H9 (cell line): ENCODE data around the gene ACAP2. TPM values are rescaled to one million over a fixed set of nuclear protein-coding genes. Genes with fewer than 3 reads are reported as not detected.

ENCODE experiments used
- DNase-seq: peaks from one replicate; pipeline ENCODE4 v3.0.0-alpha.2; 2017
- H2AFZ ChIP-seq: one replicate; pipeline ENCODE4 v1.6.1; 2013; ENCODE audit warnings: mild to moderate bottlenecking, low read length, control low read depth, moderate library complexity
- H2AK5ac ChIP-seq: 2 replicates; pipeline ENCODE4 v1.6.1; 2013; ENCODE audit warnings: low read length, control low read depth, mixed read lengths; ENCODE audit not compliant: insufficient read length
- H2BK120ac ChIP-seq: one replicate; pipeline ENCODE4 v1.6.1; 2013; ENCODE audit warnings: low read depth, mild to moderate bottlenecking, low read length, control low read depth, inconsistent platforms; ENCODE audit not compliant: poor library complexity, severe bottlenecking
- H2BK12ac ChIP-seq: 2 replicates; pipeline ENCODE4 v1.6.1; 2013; ENCODE audit warnings: low read length, control low read depth, mixed read lengths, low read depth; ENCODE audit not compliant: insufficient read length
- H2BK15ac ChIP-seq: 2 replicates; pipeline ENCODE4 v1.6.1; 2013; ENCODE audit warnings: low read depth, low read length, control low read depth
- H2BK20ac ChIP-seq: one replicate; pipeline ENCODE4 v1.6.1; 2013; ENCODE audit warnings: low read depth, mild to moderate bottlenecking, low read length, control low read depth, inconsistent platforms; ENCODE audit not compliant: poor library complexity, severe bottlenecking
- H2BK5ac ChIP-seq: 2 replicates; pipeline ENCODE4 v1.6.1; 2013; ENCODE audit warnings: low read length, control low read depth, mixed read lengths; ENCODE audit not compliant: insufficient read length
- H3K14ac ChIP-seq: 2 replicates; pipeline ENCODE4 v1.6.1; 2013; ENCODE audit warnings: low read length, control low read depth; ENCODE audit not compliant: insufficient read depth
- H3K18ac ChIP-seq: 2 replicates; pipeline ENCODE4 v1.6.1; 2013; ENCODE audit warnings: low read depth, mild to moderate bottlenecking, mixed read lengths, low read length, control low read depth; ENCODE audit not compliant: insufficient read length
- H3K23ac ChIP-seq: 2 replicates; pipeline ENCODE4 v1.6.1; 2013; ENCODE audit warnings: low read length, control low read depth, mixed read lengths, low read depth; ENCODE audit not compliant: insufficient read length
- H3K23me2 ChIP-seq: 2 replicates; pipeline ENCODE4 v1.6.1; 2013; ENCODE audit warnings: low read depth, mild to moderate bottlenecking, mixed read lengths, low read length, control low read depth; ENCODE audit not compliant: insufficient read length, poor library complexity, severe bottlenecking
- H3K27ac ChIP-seq: 2 replicates; pipeline ENCODE4 v1.5.1; 2013; ENCODE audit warnings: low read length, control low read depth, mixed read lengths, low read depth; ENCODE audit not compliant: insufficient read length
- H3K27me3 ChIP-seq: 2 replicates; pipeline ENCODE4 v1.6.1; 2013; ENCODE audit warnings: low read length, control low read depth, inconsistent platforms; ENCODE audit not compliant: insufficient read depth
- H3K4ac ChIP-seq: 2 replicates; pipeline ENCODE4 v1.6.1; 2013; ENCODE audit warnings: low read depth, mild to moderate bottlenecking, control low read depth, inconsistent platforms, low read length, moderate library complexity
- H3K4me1 ChIP-seq: 2 replicates; pipeline ENCODE4 v1.6.1; 2013; ENCODE audit warnings: low read length, control low read depth, inconsistent platforms; ENCODE audit not compliant: insufficient read depth
- H3K4me2 ChIP-seq: 2 replicates; pipeline ENCODE4 v1.6.1; 2013; ENCODE audit warnings: low read length, control low read depth, mixed read lengths; ENCODE audit not compliant: insufficient read length, insufficient read depth
- H3K56ac ChIP-seq: 2 replicates; pipeline ENCODE4 v1.6.1; 2013; ENCODE audit warnings: low read depth, mild to moderate bottlenecking, mixed read lengths, low read length, control low read depth; ENCODE audit not compliant: insufficient read length
- H3K79me1 ChIP-seq: 2 replicates; pipeline ENCODE4 v1.6.1; 2013; ENCODE audit warnings: low read depth, mild to moderate bottlenecking, moderate library complexity, low read length, control low read depth, inconsistent platforms; ENCODE audit not compliant: insufficient read depth, poor library complexity, severe bottlenecking
- H3K79me2 ChIP-seq: 2 replicates; pipeline ENCODE4 v1.6.1; 2013; ENCODE audit warnings: low read length, control low read depth, inconsistent platforms; ENCODE audit not compliant: insufficient read depth
- H3K9ac ChIP-seq: 2 replicates; pipeline ENCODE4 v1.6.1; 2013; ENCODE audit warnings: low read length, control low read depth, mixed read lengths; ENCODE audit not compliant: insufficient read length; ENCODE audit errors: extremely low read depth
- H3K9me3 ChIP-seq: one replicate; pipeline ENCODE4 v1.6.1; 2013; ENCODE audit warnings: low read depth, low read length, inconsistent platforms; ENCODE audit not compliant: control insufficient read depth
- H3T11ph ChIP-seq: one replicate; pipeline ENCODE4 v1.6.1; 2013; ENCODE audit warnings: mild to moderate bottlenecking, low read length, control low read depth, inconsistent platforms
- H4K20me1 ChIP-seq: one replicate; pipeline ENCODE4 v1.6.1; 2013; ENCODE audit not compliant: control insufficient read depth, insufficient read length, insufficient read depth
- H4K5ac ChIP-seq: 2 replicates; pipeline ENCODE4 v1.6.1; 2013; ENCODE audit warnings: low read depth, mild to moderate bottlenecking, mixed read lengths, low read length, control low read depth; ENCODE audit not compliant: insufficient read length
- H4K8ac ChIP-seq: replicated peaks from 2 replicates; pipeline ENCODE4 v1.6.1; 2013; ENCODE audit warnings: low read length, control low read depth, mixed read lengths, low read depth; ENCODE audit not compliant: insufficient read length
- H4K91ac ChIP-seq: 2 replicates; pipeline ENCODE4 v1.6.1; 2013; ENCODE audit warnings: low read depth, mild to moderate bottlenecking, moderate library complexity, mixed read lengths, low read length, control low read depth; ENCODE audit not compliant: insufficient read length
- H3K27ac Mint-ChIP-seq, 3 experiments: 2 replicates in 2 of 3; 3 replicates in 1 of 3; pipeline ENCODE4 v1.8.0; 2020 to 2021; ENCODE audit warnings: mixed read lengths in 3 of 3, mild to moderate bottlenecking in 1 of 3, moderate library complexity in 1 of 3
- H3K27me3 Mint-ChIP-seq: 2 replicates; pipeline ENCODE4 v1.8.0; 2021; ENCODE audit warnings: low read depth, mild to moderate bottlenecking, moderate library complexity, mixed read lengths
- H3K36me3 Mint-ChIP-seq, 3 experiments: 2 replicates in 2 of 3; 3 replicates in 1 of 3; pipeline ENCODE4 v1.8.0; 2020 to 2021; ENCODE audit warnings: low read depth in 3 of 3, mixed read lengths in 3 of 3; ENCODE audit not compliant: insufficient read depth in 1 of 3
- H3K4me1 Mint-ChIP-seq, 2 experiments: 2 replicates each; pipeline ENCODE4 v1.8.0; 2020; ENCODE audit warnings: mixed read lengths in 2 of 2
- H3K4me3 Mint-ChIP-seq, 2 experiments: 2 replicates in 1 of 2; 3 replicates in 1 of 2; pipeline ENCODE4 v1.8.0; 2020 to 2021; ENCODE audit warnings: mild to moderate bottlenecking in 2 of 2, mixed read lengths in 2 of 2, moderate library complexity in 1 of 2
- H3K9me3 Mint-ChIP-seq, 2 experiments: 2 replicates in 1 of 2; 3 replicates in 1 of 2; pipeline ENCODE4 v1.8.0; 2020; ENCODE audit warnings: mild to moderate bottlenecking in 2 of 2, mixed read lengths in 2 of 2, moderate library complexity in 1 of 2
- CTCF ChIP-seq: fragments of 200-600 bp; sonication (generic); conservative IDR thresholded peaks from 3 replicates; pipeline ENCODE4 v1.8.0; 2021; ENCODE audit warnings: antibody characterized with exemption, mild to moderate bottlenecking
- WGBS: extraction: QIAGEN DNeasy Blood & Tissue Kit; methylation state at CpG from one replicate; pipeline ENCODE4 v1.1.7; 2013; ENCODE audit warnings: missing lambda C conversion rate, low lambda C conversion rate, mixed read lengths; ENCODE audit not compliant: insufficient read length; ENCODE audit errors: extremely low coverage; 5-methylcytosine and 5-hydroxymethylcytosine counted together
- total RNA-seq: library from RNA; stranded (reverse); gene quantifications from 2 replicates; pipeline ENCODE4 v1.2.1, GENCODE V29; 2021

The ACAP2 gene
- total RNA-seq, 1 experiment from 2014 or later, result 30.8 TPM

- H3K4me1 ChIP-seq, result peaks cover 2% of the 10 kb centered on the region; the same call in 1 of the 2 replicates
- H2BK5ac ChIP-seq, result no peak overlapping the region
- H3K9ac ChIP-seq, result no peak overlapping the region
- no peak for DNase-seq
- H3K36me3 Mint-ChIP-seq, result no peaks in the 10 kb centered on the region
- H3K27ac Mint-ChIP-seq, result no peak overlapping the region
- no peaks in the 10 kb centered on the region for H3K9me3 Mint-ChIP-seq
- no peak overlapping the region for H2AK5ac ChIP-seq
- H4K8ac ChIP-seq, result no peak overlapping the region
- no CpG with 5 or more reads among the region's 2 CpGs for WGBS
- H4K91ac ChIP-seq, result no peak overlapping the region
- no peak overlapping the region for H3K56ac ChIP-seq
- H3K79me1 ChIP-seq, result no peaks in the 10 kb centered on the region
- H3K27me3 ChIP-seq, result no peaks in the 10 kb centered on the region
- no peaks in the 10 kb centered on the region for H3K27me3 Mint-ChIP-seq
- H3K23ac ChIP-seq, result no peak overlapping the region
- H3K18ac ChIP-seq, result no peak overlapping the region
- H3K27ac ChIP-seq, result no peak overlapping the region
- no peak overlapping the region for H3K4me2 ChIP-seq
- no peak overlapping the region for H4K5ac ChIP-seq
- no peak overlapping the region for H2AFZ ChIP-seq
- H2BK12ac ChIP-seq, result no peak overlapping the region
- H2BK120ac ChIP-seq, result no peak overlapping the region
- no peak overlapping the region for H3K14ac ChIP-seq
- H3K4me1 Mint-ChIP-seq, result peaks cover 18 to 23% of the 10 kb centered on the region in 2 experiments
- H3K23me2 ChIP-seq, result no peaks in the 10 kb centered on the region
- H2BK15ac ChIP-seq, result no peak overlapping the region
- TF ChIP-seq CTCF, result no peak
- H3T11ph ChIP-seq, result no peak overlapping the region
- no peaks in the 10 kb centered on the region; the same call in 1 of the 2 replicates for H3K79me2 ChIP-seq
- H4K20me1 ChIP-seq, result no peaks in the 10 kb centered on the region
- H3K9me3 ChIP-seq, result no peaks in the 10 kb centered on the region
- H2BK20ac ChIP-seq, result no peak overlapping the region
- no peak overlapping the region for H3K4ac ChIP-seq
- H3K4me3 Mint-ChIP-seq, result no peak overlapping the region
Measured at GRCh38 chr3:195388380-195388779, 54.4 kb downstream of the ACAP2 start.
